GM21529 (cell line): ENCODE results near the gene EIF2B4.

ENCODE experiments used
- ATAC-seq: cut with Tn5 transposase; IDR thresholded peaks from one replicate; pipeline ENCODE4 v1.9.1; 2021; ENCODE audit not compliant: unreplicated experiment

EIF2B4 gene

DNA sequence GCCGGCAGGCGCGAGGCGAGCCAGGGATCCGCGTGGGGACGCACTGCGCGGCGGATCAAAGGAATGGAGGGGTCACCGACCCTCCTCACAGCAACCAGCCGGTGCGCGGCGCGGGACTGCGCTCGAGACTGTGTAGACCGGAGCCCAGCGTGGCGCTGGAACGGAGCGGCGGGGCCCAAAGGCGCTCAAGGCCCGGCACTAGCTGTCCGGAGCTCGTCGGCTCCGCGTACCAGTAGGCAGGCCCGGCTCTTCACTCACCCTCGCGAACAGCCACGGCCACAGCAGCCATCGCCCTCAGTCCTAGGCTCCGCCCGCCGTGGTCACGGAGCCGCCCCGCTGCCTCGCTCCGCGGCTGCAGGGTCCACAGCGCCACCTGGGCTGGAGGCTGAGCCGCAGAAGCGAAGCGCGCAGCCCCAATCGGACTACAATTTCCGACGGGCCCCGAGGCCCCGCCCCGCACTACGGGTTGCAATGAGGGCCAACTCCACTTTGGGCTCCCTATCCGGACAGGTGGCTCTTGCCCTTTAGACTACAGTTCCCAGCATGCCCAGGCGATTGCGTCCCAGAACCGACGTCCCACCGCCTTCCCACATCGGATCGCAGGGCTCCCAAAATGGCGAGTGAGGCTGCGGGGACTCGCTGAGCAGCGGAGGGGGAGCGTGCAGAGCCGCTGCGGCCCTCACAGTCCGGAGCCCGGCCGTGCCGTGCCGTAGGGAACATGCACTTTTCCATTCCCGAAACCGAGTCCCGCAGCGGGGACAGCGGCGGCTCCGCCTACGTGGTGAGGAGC lies at the start of gene EIF2B4, which contains the start of gene SNX17:
EIF2B4 (minus strand) TSS at position 313 of the 790 bp plus-strand sequence; CDS start at position 289, 24 bp downstream.
SNX17 (plus strand) TSS at position 591 of the 790 bp plus-strand sequence; CDS start at position 719, 128 bp downstream.
- peak; percentile 87 for ATAC-seq

DNA sequence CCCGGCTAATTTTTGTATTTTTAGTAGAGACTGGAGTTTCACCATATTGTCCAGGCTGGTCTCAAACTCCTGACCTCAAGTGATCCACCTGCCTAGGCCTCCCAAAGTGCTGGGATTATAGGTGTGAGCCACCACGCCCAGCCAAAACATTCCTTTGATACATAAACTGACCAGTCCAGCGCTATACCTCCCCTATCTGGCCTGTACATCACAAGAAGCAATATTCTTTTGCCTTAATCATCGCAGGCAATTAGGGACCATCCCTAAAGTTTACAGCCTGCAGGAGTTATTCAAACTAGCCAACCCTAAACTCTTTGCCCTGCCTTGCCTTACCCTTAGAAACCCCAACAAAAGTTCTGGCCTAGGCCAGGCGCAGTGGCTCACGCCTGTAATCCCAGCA lies 46.0 kb upstream of the EIF2B4 start:
- ATAC-seq = no peak

DNA sequence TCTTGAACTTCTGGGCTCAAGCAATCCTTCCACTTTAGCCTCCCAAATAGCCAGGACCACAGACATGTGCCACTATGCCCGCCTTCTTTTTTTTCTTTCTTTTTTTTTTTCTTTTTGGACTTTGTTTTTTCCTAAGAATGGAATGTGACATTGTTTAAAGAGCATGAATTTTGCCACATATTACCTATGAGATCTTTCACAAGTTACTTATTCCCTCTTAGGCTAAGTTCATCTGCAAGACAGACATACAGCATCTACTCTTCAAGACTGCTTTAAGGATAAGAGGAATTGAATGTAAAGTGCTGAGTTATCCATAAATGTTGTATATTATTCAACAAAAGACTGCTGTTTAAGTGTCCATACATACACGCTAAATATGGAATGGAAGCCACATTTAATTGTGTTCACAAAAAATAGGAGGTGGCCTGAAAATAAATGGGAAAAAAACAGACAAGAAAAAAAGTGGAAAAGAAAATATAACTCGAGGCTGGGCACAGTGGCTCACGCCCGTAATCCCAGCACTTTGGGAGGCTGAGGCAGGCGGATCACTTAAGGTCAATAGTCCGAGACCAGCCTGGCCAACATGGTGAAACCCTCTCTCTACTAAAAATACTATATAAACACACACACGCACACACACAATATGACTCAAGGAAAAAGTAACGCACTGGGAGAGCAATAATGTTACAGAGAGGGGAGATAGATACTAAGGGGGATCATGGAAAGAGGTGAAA lies 42.4 kb upstream of the EIF2B4 start:
- no peak for ATAC-seq

DNA sequence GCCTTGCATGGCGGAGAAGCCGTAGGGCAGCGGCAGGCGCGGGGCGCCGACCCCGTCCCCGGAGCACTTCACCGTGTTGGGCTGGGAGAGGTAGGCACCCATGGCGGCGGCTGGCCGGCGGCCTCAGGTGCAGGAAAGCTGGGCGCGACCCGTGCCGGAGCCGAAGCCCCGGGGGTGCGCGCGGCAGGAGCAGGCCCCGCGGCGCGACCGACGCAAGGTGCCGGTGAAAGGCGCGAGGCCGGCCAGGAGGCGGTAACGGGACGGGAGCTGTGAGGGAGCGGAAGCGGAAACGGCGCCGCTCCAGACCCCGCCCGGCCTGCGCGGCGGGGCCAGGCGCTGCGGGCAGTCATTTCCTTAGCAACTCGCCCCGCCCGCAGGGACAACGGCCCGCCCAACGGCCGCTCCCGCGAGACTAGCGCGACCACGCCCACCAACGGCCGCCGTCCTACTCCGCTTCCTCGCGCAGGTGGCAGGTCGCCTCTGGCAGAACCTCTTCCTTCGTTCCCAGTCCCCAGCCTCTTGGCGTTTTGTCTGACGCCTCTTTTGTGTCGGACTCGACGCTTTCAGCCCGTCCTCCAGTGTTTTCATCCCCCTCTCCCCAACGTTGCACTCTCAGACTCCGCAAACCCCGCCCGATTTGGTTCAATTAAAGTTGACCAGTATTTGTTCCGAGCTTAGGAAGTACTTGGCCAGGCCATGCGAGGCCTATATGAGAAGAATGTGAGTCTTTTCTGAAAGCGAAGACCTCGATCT lies 39.4 kb upstream of the EIF2B4 start, which contains the start of gene PPM1G:
PPM1G (minus strand) TSS at position 271 of the 753 bp plus-strand sequence; CDS start at position 102, 169 bp downstream.
- ATAC-seq = peak; percentile 94

DNA sequence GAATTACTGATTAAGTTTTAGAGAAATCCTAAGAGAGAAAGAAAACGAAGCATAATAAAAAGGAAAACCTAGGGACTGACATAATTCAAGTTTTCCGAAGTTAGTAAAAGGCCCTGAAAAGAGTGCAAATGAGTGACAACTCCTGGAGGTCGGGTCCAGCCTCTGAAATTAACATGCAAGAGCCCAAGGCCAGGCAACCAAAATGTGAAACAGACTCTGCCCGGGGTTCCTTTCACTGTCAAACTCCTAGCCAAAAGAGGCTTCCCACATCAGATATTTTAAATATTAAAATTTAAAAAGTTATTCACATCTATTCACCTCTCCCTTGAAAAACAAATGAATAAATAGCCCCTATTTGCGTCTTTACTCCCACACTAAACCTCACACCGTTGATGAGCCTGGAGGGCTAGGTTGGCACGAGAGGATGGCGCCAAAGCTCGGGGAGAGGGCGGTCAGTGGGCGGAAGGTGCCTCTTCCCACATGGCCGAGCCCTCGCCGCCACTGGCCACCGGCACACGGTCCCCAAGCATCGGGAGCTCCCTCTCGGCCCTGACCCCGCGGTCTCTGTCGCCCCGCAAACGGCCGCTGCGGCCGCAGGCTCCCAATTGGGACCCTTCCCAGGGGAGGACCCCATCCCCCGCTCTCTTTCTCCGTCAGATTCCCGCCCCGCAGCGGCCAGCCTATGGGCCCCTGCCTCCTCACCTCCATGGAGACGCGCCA lies 38.6 kb upstream of the EIF2B4 start:
- peak; percentile 36 for ATAC-seq

DNA sequence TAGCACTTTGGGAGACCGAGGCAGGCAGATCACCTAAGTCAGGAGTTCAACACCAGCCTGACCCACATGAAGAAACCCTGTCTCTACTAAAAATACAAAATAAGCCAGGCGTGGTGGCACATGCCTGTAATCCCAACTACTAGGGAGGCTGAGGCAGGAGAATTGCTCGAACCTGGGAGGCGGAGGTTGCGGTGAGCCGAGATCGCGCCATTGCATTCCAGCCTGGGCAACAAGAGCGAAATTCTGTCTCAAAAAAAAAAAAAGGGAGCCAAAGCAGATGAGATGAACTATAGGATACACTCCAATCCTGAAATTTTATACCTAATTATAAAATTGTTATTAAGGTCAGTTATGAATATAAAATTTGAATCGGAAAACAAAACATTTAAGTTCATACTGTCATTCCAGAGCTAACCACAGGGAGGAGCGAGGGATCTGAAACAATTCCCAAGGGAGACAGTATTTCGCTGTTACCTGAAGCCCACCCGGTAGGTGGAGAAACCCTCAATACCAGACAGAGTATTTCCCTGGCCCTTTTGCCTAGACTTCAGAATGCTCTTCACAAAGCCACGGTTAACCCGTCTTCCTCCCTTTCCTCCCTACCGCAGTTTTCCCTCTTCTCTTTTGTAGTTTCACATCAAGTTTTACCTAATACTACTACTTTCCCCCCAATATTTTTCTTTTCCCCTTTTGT lies 37.8 kb upstream of the EIF2B4 start:
- no peak for ATAC-seq

DNA sequence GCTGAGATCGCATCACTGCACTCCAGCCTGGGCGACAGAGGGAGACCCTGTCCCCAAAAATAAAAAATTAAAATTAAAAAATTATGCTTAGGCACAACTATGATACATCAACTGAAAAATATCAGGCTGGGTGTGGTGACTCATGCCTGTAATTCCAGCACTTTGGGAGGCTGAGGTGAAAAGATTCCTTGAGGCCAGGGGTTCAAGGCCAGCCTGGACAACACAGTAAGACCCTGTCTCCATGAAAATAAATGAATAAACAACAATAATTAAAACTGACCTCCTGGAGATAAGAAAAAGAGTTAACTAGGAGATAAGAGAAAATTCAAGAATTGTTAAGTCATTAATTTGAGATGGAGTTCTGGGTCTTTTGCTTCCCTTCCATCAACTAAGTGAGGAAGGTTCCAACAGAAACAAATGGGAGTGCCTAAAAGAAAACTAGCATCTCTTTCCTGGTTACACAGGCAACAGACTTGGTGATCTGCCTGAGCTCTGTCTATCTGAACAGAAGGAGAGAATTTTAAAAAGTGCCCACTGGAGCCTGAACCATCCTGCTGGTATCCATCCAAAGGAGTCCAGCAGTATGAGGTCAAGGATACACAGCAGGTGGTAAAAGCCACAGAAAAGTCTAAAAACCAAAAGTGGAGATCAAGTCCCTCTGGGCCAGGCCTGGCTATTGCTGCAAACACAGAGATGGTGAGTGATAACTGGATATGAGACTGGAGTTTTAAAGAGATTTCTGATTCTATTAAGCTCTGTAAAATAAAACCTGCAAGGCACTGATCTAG lies 30.4 kb upstream of the EIF2B4 start:
- ATAC-seq = no peak

DNA sequence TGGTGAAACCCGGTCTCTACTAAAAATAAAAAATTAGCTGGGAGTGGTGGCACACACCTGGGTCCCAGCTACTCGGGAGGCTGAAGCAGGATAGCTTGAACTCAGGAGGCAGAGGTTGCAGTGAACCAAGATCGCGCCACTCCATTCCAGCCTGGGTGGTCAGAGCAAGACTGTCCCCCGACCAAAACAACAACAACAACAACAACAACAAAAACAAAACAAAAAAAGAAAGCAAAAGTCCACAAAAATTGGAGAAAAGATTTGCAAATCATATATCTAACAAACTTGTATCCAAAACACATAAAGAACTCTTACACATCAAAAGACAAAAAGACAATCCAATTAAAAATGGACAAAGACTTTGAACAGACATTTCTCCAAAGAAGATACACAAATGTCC lies 28.8 kb upstream of the EIF2B4 start:
- no peak for ATAC-seq

DNA sequence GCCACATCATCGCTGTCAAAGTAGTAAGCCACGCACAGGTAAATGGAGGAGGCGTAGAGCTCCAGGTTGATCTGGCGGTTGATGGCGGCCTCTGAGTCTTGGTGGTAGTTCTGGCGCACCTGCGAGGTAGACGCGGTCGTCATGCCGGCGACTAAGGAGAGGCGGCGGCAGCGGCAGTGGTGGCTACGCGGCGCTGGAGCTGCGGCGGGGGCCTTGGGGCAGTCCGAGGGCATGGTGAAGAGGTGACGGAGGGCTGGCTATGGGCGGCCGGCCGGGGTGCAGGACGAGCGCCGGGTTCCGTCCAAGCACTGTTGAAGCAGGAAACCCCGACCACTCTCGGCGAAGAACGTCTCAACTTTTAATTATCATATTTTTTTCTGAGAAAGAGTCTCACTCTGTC lies 23.1 kb upstream of the EIF2B4 start:
- ATAC-seq = no peak

DNA sequence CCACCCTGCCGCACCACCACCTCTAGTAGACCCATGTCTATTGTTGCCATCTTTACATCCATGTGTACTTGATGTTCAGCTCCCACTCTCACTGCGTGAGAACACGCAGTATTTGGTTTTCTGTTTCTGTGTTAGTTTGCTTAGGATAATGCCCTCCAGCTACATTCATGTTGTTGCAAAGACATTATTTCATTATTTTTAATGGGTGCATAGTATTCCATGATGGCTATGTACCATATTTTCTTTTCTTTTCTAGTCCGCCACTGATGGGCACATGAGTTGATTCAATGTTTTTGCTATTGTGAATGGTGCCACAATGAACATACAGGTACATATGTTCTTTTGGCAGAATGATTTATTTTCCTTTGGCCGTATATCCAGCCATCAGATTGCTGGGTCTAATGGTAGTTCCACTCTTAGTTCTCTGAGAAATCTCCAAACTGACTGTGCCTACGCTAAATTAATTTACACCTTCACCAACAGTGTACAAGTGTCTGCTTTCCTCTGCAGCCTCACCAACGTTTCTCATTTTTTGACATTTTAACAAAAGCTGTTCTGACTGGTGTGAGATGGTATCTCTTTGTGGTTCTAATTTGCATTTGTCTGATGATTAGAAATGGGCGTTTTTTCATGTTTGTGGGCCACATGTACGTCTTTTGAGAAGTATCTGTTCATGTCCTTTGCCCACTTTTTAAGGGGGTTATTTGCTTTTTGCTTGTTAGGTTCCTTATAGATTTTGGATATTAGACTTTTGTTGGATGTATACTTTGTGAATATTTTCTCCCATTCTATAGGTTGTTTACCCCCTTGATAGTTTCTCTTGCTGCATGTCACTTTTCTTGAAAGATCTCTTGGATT lies 20.9 kb upstream of the EIF2B4 start:
- ATAC-seq = no peak

DNA sequence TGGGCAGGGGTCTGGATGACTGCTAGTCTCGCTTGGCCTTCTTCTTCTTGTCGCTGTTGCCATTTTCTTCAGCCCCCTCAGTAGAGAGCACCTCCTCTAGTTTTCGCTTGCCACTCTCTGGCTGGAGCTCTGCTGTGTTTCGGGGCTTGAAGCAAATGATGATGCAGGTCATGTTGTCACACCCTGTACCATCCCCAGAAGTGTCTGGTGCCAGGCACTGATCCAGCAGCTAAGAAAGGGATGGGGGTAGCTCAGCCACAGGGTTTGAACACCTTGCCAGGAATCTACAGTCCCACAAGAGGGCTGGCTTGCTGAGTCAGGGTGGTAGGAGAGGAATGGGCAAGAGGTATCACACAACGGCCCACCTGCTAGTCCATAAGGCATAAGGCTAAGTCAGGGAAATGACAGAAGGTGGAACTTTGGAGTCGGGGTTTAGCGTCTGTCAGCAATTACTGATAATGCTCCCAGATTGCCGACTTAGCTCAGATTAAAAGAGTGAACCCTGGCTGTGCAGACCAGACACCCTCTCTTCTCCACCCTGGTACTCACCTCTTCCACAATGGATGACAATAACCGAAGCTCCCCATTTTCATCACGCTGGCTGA lies 11.5 kb upstream of the EIF2B4 start:
- ATAC-seq = no peak

DNA sequence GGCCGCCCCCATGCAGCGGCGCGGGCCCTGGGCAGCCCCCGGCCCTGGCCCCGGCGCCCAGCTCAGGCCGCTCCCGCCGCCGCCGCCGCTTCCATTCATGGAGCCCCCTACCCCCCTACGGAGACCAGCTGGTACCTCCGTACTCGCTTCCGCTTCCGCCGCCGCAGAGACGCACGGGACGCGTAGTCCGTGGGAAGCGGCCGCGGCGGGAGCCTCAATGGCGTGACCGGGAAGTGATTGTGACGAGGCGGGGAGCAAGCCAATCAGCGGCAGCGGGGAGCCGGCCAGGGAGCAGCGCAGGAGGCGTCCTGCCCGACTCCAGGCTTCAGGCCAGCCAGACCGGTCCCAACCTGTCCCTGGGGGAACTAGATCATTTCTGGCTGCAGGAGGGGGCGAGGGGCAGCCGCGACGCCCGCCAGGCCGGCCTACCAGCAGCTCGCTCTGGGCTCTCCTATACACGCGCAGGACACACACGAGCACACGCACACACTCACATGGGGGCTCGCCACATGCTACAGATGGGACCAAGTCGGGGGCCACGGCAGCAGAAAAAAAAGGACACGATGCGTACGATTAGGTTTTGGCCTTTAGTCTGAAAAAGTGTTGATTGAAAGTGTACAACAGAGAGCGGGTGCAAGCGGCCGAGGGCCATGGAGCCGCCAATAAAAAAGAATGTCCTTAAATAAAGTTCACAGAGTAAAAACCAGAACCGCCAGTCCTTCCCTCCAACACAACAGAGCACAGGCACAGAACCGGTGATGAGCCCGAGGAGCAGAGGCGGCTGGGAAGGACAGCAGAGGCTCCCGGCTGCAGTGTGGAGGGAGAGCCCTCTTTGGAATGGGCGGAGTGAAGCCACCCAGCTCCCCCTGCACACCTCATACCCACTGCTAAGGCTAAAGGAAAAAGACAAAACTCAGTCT lies 10.7 kb upstream of the EIF2B4 start, which contains the start of gene ZNF513:
ZNF513 (minus strand) TSS at position 109 of the 920 bp plus-strand sequence. CDS start 208 bp downstream, outside the sequence.
- peak; percentile 87 for ATAC-seq

DNA sequence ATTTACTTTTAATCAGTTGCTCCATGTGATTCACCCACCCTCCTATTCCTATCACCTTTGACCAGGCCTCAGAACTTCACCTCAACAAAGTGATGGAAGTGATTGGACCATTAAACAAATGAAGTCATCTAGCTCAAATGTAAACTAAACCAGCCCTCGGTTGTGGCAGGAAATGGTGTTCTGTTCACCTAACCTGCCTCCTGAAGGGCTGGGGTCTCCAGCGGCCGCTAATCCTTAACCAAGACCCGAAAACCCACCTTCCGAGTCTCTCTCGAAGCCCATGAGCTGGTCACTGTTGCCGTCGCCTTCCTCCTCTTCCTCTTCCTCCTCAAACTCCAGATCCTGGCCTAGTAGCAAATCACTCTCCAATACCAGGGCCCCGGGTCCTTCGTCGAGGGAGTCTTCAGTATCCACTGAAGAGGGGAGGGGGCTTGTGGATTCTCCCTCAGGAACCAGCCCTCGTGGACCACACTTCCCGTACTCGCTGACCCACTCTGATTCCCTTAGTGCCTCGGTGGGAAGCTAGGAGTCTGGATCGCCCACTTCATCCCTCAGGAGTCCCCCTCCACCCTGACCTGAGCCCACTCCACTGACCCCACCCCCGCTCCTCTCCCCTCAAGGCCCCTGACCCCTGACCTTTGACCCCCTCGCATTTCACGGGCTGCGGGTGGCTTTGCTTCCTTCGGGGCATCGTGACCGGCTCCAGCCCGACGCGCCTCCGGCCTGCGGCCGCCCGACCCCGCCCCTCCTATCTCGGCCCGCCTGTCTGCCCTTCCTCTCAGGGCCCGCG lies 9.9 kb upstream of the EIF2B4 start:
- ATAC-seq = peak; percentile 24

DNA sequence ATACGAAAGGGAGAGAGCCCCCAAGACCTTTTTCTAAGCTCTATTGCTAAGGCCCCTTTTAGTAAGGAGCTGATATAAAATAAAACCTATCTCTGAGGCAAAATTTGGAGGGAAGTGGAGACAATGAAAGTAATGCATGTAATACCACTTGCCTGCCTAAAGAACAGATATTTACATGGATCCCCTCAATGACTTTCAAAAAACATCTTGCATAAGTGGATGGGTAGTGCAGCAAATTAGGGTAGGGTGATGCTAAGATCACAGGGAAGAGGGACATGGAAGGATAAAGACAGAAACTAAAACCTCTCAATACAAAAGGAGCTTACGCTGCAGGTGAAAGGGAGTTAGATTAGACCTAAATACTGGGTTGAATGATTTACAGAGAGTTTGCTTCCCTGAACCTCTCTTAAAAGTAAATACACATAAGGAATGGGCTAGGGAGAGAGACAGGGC lies 9.3 kb upstream of the EIF2B4 start:
- ATAC-seq = no peak

DNA sequence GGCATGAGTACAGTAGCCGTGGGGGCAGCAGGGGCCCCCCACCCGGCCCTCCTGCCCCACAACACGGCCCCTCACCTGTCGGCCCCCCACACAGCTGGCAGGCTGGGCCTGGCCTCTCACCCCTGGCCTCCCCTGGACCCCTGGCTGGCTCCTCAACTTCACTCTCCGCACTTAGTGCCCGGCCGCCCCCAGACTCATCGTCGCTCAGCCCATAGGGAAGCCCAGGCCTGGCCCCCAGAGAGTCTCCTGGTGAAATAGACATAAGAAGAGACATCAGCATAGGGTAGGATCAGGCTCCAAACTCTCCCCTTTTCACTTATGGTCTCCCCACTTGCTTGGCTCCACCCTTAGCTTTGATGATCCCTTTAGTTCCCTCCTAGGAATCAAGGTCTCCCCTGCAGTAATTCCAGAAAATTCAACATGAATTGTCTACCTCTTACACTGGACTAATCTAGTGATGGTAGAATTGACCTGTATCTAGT lies 8.7 kb upstream of the EIF2B4 start:
- ATAC-seq = no peak
